Spleen (tissue), 11 donors: ENCODE data around the gene ENC1. TPM values are rescaled to one million over a fixed set of nuclear protein-coding genes. Genes with fewer than 3 reads are reported as not detected.

Source experiments
- DNase-seq: peaks from one replicate; pipeline ENCODE4 v3.0.0-alpha.2; 2020
- H3K27ac ChIP-seq, 8 donors: fragments of 200-600 bp; sonication (generic) in 7 of 8; 1 replicate in 4 of 8; 2 replicates in 4 of 8; pipeline versions ENCODE4 v1.5.0 to v1.8.0; 2016 to 2021; ENCODE audit warnings: inconsistent platforms in 4 of 8, mild to moderate bottlenecking in 4 of 8, moderate library complexity in 1 of 8
- H3K27me3 ChIP-seq, 7 donors: fragments of 200-600 bp; sonication (generic) in 6 of 7; replicated peaks in 1 of 7; 1 replicate in 4 of 7; 2 replicates in 3 of 7; pipeline versions ENCODE4 v1.5.0 to v1.8.0; 2016 to 2021; ENCODE audit warnings: inconsistent platforms in 3 of 7, mild to moderate bottlenecking in 1 of 7
- H3K36me3 ChIP-seq, 6 donors: fragments of 200-600 bp; sonication (generic) in 5 of 6; 1 replicate in 4 of 6; 2 replicates in 2 of 6; pipeline versions ENCODE4 v1.5.0 to v1.8.0; 2016 to 2021; ENCODE audit warnings: inconsistent platforms in 2 of 6
- H3K4me1 ChIP-seq, 6 donors: fragments of 200-600 bp; sonication (generic) in 5 of 6; 1 replicate in 3 of 6; 2 replicates in 3 of 6; pipeline versions ENCODE4 v1.5.0 to v1.8.0; 2016 to 2021; ENCODE audit warnings: inconsistent platforms in 3 of 6
- H3K4me3 ChIP-seq, 8 donors: fragments of 200-600 bp; sonication (generic) in 7 of 8; 1 replicate in 4 of 8; 2 replicates in 4 of 8; pipeline versions ENCODE4 v1.5.0 to v1.8.0; 2016 to 2021; ENCODE audit warnings: inconsistent platforms in 4 of 8, mild to moderate bottlenecking in 4 of 8, moderate library complexity in 2 of 8
- H3K9me3 ChIP-seq, 8 donors: fragments of 200-600 bp; sonication (generic) in 7 of 8; 1 replicate in 4 of 8; 2 replicates in 4 of 8; pipeline versions ENCODE4 v1.5.0 to v1.8.0; 2016 to 2021; ENCODE audit warnings: inconsistent platforms in 4 of 8
- POLR2A ChIP-seq, 3 donors: fragments of 450-650 bp; IDR thresholded peaks; one replicate each; pipeline ENCODE4 v1.5.1; 2017; ENCODE audit warnings: antibody characterized with exemption in 3 of 3, mild to moderate bottlenecking in 1 of 3
- POLR2AphosphoS5 ChIP-seq, 3 donors: sonication (generic); formaldehyde crosslinking; IDR thresholded peaks; one replicate each; pipeline ENCODE4 v1.5.1; 2017; ENCODE audit warnings: antibody characterized with exemption in 3 of 3
- WGBS, 5 donors: extraction: QIAGEN DNeasy Blood & Tissue Kit in 3 of 5; methylation state at CpG; one replicate each; pipeline versions ENCODE4 v1.1.5 to v1.1.7; 2013 to 2018; 5-methylcytosine and 5-hydroxymethylcytosine counted together
- intact Hi-C: fragments of 100-400 bp; cut with DNase I; formaldehyde crosslinking; loops from one replicate; pipeline ENCODE4 v1.15.0; 2023; ENCODE audit warnings: low total_unique reads
- polyA plus RNA-seq, 3 donors: library from polyadenylated mRNA; stranded (reverse); fragments of 200-250 nt; gene quantifications; one replicate each; pipeline ENCODE4 v1.2.1, GENCODE V29; 2013
- total RNA-seq, 7 donors: library from RNA; depleted of rRNA in 3 of 7; stranded (reverse); fragments of >200 nt in 3 of 7; fragmentation: NEBNext Ultra II Directional in 4 of 7; extraction: Animal tissue kit (Norgen Biotek cat#: 25700) in 4 of 7; gene quantifications; one replicate each; pipeline versions ENCODE4 v1.1.0 to v1.2.1, GENCODE V29; 2016 to 2021
- TF ChIP-seq, protein P1 (sequence below), 11 experiments: fragments of 200-600 bp in 7 of 11; fragments of 450-650 bp in 4 of 11; sonication (generic) in 4 of 11; IDR thresholded peaks in 8 of 11; conservative IDR thresholded peaks in 3 of 11; 1 replicate in 7 of 11; 2 replicates in 4 of 11; pipeline versions ENCODE4 v1.4.0 to v1.8.0; 2016 to 2021; ENCODE audit warnings: antibody characterized with exemption in 11 of 11, inconsistent platforms in 4 of 11, mild to moderate bottlenecking in 1 of 11
- donor health status: healthy with polysubstance abuse.
- donor health status: DM: no; HTN: no; CAD: no; lungs with moderate emphysema.
- donor health status: DM: no; HTN: no; CAD: no.
- donor health status: Bipolar disorder and iron deficiency.
- donor health status: healthy.
- donor health status: DM: no; HTN: no; CAD: no.
- donor health status: DM: yes; HTN: yes; CAD: no.

The ENC1 gene
- total and polyA plus RNA-seq, 10 donors = 3.8 to 19.5 (median 11.2) TPM

GRCh38 chr5:74613283-74613682 lies 27.2 kb downstream of the ENC1 start:
- Histone ChIP-seq H3K36me3 (no peaks in the 10 kb centered on the region), H3K4me1 (no peaks in the 10 kb centered on the region), H3K9me3 (no peaks in the 10 kb centered on the region), H3K4me3 (no peak overlapping the region), H3K27me3 (no peaks in the 10 kb centered on the region), H3K27ac (no peak overlapping the region)
- DNase-seq = no peak
- intact Hi-C loops = no loop called here
- 41 to 74% (median 50%) methylated on average over 2 of the region's 2 CpGs for WGBS, 5 donors
- no peak for TF ChIP-seq POLR2A (IDR thresholded peaks at IDR 0.05)
- TF ChIP-seq POLR2AphosphoS5 (IDR thresholded peaks at IDR 0.05) = no peak
- TF ChIP-seq, protein P1, sequence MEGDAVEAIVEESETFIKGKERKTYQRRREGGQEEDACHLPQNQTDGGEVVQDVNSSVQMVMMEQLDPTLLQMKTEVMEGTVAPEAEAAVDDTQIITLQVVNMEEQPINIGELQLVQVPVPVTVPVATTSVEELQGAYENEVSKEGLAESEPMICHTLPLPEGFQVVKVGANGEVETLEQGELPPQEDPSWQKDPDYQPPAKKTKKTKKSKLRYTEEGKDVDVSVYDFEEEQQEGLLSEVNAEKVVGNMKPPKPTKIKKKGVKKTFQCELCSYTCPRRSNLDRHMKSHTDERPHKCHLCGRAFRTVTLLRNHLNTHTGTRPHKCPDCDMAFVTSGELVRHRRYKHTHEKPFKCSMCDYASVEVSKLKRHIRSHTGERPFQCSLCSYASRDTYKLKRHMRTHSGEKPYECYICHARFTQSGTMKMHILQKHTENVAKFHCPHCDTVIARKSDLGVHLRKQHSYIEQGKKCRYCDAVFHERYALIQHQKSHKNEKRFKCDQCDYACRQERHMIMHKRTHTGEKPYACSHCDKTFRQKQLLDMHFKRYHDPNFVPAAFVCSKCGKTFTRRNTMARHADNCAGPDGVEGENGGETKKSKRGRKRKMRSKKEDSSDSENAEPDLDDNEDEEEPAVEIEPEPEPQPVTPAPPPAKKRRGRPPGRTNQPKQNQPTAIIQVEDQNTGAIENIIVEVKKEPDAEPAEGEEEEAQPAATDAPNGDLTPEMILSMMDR (IDR thresholded peaks at IDR 0.05 in 8 of 11, conservative IDR thresholded peaks at IDR 0.05 in 3 of 11) = no peak

- intact Hi-C loops = no loop called here
- Histone ChIP-seq H3K4me3 (no peak overlapping the region), H3K9me3 (no peaks in the 10 kb centered on the region), H3K4me1 (no peaks in the 10 kb centered on the region), H3K27me3 (no peaks in the 10 kb centered on the region), H3K36me3 (no peaks in the 10 kb centered on the region), H3K27ac (no peak overlapping the region)
- DNase-seq = no peak
- 90 to 98% (median 95%) methylated on average over 3 of the region's 3 CpGs for WGBS, 5 donors
- TF ChIP-seq POLR2AphosphoS5 (IDR thresholded peaks at IDR 0.05) (no peak), POLR2A (IDR thresholded peaks at IDR 0.05) (no peak)
- TF ChIP-seq, protein P1 (IDR thresholded peaks at IDR 0.05 in 8 of 11, conservative IDR thresholded peaks at IDR 0.05 in 3 of 11) = no peak
Measured at GRCh38 chr5:74612045-74612444, 28.5 kb downstream of the ENC1 start.

DNA sequence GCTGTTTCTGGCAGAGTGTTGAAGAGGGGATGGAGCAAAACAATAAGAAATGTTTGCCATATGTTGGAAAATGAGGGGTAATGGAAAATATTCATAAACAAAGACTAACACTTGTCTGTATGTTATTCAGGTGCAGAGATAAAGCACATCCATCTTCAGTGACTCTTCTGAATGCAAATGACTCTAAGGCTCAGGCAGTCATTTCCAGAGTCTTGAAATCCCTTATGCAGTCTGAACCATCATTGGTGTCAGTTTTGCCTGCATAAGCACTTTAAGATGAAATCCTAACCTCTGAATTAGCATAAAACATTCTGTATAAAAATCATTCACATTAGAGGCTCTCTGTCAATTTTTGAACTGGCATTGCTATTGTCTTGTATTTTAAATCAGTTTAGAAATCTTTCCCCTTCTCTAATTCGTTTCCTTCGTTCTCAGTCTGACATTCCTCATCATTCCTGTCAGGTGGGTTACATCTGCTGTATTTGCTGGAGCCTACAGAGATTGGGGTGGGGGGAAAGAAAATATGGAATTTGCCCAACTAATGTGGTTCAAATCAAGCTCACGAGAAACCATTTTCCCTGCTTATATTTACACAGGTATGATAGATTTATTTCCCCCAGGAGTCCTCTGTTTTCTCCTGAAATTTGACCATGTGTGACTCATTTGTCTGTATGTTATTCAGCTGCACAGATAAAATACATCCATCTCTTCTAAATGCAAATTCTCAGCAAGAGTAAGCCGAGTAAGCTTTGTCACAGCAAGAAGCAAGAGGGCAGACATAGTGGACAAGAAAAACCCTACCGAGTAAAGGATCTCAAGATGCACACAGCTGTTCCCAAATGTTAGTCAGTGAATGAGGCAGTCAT lies 31.6 kb downstream of the ENC1 start:
- no peaks in the 10 kb centered on the region for H3K36me3 ChIP-seq
- no peak overlapping the region for H3K4me3 ChIP-seq
- no peaks in the 10 kb centered on the region for H3K9me3 ChIP-seq
- 77 to 96% (median 89%) methylated on average over 5 of the region's 5 CpGs for WGBS, 5 donors
- intact Hi-C loops = no loop called here
- no peaks in the 10 kb centered on the region for H3K4me1 ChIP-seq
- no peak for DNase-seq
- no peak overlapping the region for H3K27ac ChIP-seq
- TF ChIP-seq POLR2A (IDR thresholded peaks at IDR 0.05) = no peak
- TF ChIP-seq, protein P1 (IDR thresholded peaks at IDR 0.05 in 8 of 11, conservative IDR thresholded peaks at IDR 0.05 in 3 of 11) = no peak
- H3K27me3 ChIP-seq = no peaks in the 10 kb centered on the region

DNA sequence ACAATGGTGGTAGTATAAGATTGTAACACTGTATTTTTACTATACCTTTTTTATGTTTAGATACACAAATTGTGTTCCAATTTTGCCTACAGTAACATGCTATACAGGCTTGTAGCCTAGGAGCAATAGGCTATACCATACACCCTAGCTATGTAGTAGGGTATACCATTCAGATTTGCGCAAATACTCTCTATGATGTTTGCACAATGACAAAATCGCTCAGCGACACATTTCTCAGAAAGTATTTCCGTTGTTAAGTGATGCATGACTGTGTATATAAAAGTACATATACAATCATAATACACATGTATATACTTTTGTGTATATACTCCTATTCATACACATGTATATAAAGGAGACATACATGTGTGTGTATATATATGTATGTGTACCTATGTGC lies 34.8 kb downstream of the ENC1 start:
- H3K9me3 ChIP-seq = no peaks in the 10 kb centered on the region

More for the DNA sequence above, 34.8 kb downstream of the ENC1 start:
- no peak overlapping the region for H3K27ac ChIP-seq
- H3K27me3 ChIP-seq = no peaks in the 10 kb centered on the region
- H3K36me3 ChIP-seq = no peaks in the 10 kb centered on the region
- H3K4me3 ChIP-seq = no peak overlapping the region
- WGBS, 5 donors = 89 to 96% (median 94%) methylated on average over 4 of the region's 4 CpGs
- DNase-seq = no peak
- H3K4me1 ChIP-seq = no peaks in the 10 kb centered on the region
- intact Hi-C loops = no loop called here
- TF ChIP-seq POLR2A (IDR thresholded peaks at IDR 0.05) (no peak), POLR2AphosphoS5 (IDR thresholded peaks at IDR 0.05) (no peak)
- TF ChIP-seq, protein P1 (IDR thresholded peaks at IDR 0.05 in 8 of 11, conservative IDR thresholded peaks at IDR 0.05 in 3 of 11) = no peak
